D721Med (cell line): ENCODE measurements around the gene SULT4A1.

ENCODE experiments used
- DNase-seq: peaks from one replicate; pipeline ENCODE4 v3.0.0; 2011; ENCODE audit warnings: low spot score; ENCODE audit not compliant: insufficient read length
- FAIRE-seq: peaks from 2 replicates; lab custom pipeline; 2011; peaks lifted over from hg19 to GRCh38; lab: Jason Lieb, UNC
- TF ChIP-seq, protein P1 (sequence below): IDR thresholded peaks from 2 replicates; pipeline ENCODE4 v1.5.1; 2012; ENCODE audit warnings: mild to moderate bottlenecking, control low read depth; ENCODE audit not compliant: insufficient read depth; ENCODE audit errors: missing control alignments

SULT4A1 gene

DNA sequence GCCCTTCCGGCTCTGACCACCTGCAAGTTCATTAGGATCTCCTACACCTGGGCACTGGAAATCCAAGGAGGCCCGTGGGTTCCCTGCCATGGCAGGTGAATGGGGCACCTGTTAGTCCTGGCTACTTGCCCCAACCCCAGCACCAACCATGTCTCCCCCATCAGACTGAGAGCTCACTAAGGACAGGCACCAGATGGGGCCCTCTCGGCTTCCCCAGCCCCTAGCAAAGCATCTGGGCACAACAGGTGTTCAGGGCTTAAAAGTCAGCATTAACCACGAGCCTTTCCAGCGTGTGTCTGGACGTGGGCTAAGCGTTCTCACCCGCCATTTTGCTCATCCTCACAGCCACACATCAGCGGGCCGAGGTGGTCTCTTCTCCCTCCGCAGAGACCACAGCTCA is 2.2 kb downstream of the SULT4A1 start:
- no peak for FAIRE-seq

DNA sequence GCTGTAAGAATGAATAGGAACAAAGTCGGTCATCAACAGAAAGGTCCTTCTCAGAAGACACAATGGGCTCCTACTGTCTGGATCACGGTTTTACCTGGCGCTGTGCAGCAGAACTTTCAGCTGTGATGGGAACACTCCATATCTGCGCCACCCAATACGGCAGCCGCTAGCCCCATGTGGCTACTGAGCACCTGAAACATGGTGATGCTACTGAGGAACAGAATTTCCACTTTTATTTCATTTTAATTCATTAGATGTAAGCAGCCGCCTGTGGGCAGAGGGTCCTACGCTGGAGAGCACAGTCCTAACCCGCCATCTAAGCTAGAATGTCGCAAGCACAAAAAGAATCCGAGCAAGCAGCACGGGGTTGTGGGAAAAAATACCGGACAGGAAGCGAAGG is 2.7 kb downstream of the SULT4A1 start:
- TF ChIP-seq, protein P1, sequence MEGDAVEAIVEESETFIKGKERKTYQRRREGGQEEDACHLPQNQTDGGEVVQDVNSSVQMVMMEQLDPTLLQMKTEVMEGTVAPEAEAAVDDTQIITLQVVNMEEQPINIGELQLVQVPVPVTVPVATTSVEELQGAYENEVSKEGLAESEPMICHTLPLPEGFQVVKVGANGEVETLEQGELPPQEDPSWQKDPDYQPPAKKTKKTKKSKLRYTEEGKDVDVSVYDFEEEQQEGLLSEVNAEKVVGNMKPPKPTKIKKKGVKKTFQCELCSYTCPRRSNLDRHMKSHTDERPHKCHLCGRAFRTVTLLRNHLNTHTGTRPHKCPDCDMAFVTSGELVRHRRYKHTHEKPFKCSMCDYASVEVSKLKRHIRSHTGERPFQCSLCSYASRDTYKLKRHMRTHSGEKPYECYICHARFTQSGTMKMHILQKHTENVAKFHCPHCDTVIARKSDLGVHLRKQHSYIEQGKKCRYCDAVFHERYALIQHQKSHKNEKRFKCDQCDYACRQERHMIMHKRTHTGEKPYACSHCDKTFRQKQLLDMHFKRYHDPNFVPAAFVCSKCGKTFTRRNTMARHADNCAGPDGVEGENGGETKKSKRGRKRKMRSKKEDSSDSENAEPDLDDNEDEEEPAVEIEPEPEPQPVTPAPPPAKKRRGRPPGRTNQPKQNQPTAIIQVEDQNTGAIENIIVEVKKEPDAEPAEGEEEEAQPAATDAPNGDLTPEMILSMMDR: no peak
- DNase-seq (no peak), FAIRE-seq (no peak)

More for the DNA sequence above, 2.2 kb downstream of the SULT4A1 start:
- DNase-seq: no peak
- TF ChIP-seq, protein P1: no peak

DNA sequence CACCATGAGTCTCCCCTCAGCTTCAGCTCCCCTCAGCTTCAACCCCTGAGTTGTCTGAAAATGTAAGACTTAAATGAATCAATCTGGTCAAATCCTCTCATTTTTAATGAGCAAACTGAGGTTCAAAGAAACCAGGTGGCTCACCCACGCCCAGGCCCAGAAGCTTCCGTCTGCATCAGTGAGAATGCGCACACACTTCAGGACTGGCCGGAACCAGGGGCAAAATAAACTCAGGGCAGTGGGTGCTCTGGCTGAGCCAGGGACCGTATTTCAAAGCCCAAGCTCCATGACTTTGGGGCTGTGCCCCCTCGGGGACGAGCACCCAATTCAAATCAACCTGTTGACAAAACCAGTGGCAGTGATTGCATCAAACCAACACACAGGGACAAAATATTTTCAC is 3.1 kb downstream of the SULT4A1 start:
- FAIRE-seq: no peak

DNA sequence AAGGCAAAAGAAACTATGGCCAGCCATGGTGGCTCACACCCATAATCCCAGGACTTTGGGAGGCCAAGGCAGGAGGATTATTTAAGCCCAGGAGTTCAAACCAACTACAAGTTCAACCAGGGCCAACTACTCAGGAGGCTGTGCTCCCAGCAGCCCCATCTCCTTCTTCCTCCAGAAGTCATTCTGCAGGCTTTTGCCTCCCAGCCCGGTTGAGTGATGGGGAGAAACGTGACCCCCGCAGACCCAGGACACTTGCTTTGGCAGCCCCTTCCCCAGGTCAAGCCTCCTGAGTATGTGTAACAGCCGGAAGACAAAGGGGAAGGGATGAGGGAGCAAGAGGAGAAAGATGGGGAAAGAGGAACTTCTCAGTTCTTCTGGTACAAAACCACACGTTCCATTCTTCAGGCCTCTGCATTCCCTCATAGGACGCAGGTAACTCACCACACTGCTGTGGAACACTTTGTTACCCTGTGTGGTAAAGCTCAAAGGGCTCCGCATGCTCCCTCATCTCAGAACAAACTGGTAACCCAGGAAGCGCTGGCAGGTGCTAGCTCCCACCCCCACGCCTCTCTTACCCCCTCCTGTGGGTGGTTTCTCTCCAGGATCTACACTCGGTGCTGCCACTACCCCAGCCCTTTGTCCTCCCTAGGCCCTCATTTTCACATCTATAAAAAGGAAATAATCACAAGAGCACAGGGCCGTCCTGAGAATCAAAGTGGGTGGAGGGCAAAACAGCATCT is 4.0 kb downstream of the SULT4A1 start:
- TF ChIP-seq, protein P1: no peak
- no peak for FAIRE-seq
- DNase-seq: no peak

More for the DNA sequence above, 3.1 kb downstream of the SULT4A1 start:
- no peak for DNase-seq
- TF ChIP-seq, protein P1: no peak

DNA sequence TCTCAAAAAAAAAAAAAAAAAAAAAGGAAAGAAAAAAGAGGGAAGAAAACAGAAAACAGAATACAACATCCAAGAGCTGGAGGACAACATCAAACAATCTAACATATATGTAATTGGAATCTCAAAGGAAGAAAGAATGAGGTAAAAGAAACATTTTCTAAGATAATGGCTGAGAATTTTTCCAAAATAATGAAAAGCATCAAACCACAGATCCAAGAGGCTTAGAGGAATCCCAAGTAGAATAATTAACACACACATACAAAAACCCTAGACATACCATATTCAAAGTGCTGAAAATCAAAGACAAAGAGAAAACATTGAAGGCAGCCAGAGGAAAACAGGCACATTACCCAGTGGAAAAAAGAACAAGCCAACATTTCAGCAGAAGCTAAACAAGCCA is 4.9 kb downstream of the SULT4A1 start:
- no peak for FAIRE-seq
- TF ChIP-seq, protein P1: no peak
- no peak for DNase-seq

DNA sequence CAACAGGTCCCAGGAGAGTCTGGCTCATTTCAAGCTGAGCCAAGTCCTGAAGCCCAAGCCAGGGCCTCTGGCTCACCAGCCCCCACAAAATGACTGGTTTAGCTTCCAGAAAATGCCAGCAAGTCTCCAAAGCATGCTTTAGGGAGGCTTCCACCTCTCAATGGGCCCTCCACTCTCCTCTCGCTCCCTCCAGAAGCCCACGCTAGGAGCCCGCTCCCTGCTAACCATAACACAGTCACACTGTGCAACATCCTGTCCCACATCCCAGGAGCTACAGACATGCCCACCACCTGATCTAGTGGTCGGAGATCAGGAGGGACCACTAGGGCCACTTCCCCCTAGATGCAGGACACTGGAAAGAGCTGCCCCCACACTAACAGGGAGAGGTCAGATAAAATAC is 6.9 kb downstream of the SULT4A1 start:
- TF ChIP-seq, protein P1: no peak
- FAIRE-seq: no peak
- DNase-seq: no peak

DNA sequence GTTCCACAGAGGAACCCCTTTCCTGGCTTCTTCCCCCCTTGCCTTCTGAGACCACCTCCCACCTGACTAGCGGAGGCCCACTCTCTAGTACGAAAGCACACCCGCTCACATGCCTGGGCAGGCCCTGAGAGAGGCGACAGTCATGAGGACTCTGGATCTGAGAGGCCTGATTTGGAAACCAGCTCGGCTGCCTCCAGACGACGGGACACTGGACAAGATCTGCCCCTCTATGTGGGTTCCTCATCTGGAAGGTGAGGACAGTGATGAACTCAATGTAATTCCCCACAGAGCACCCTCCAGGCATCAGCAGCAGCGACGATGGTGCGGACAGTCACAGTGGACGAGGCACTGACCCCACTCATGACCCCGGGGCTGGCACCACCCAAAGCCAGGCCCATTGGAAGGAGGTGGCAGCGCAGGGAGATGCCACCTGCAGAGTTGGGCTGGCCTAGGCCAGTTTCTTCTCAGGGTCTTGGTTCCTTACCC is 7.5 kb downstream of the SULT4A1 start:
- no peak for FAIRE-seq
- TF ChIP-seq, protein P1: no peak
- no peak for DNase-seq
